H1 (cell line): Measurements from ENCODE around the gene TFF2.

ENCODE experiments used
- CHD2 ChIP-seq: IDR thresholded peaks from 2 replicates; pipeline ENCODE4 v1.6.1; 2012; ENCODE audit warnings: low read length, improper control_type of control experiment
- CREB1 ChIP-seq: IDR thresholded peaks from 2 replicates; pipeline ENCODE4 v1.6.1; 2012; ENCODE audit warnings: inconsistent platforms
- EP300 ChIP-seq, 2 experiments: IDR thresholded peaks; 1 replicate in 1 of 2; 2 replicates in 1 of 2; pipeline ENCODE4 v1.6.1; 2011 to 2012; ENCODE audit warnings: low read depth in 2 of 2, low read length in 2 of 2, mild to moderate bottlenecking in 2 of 2, borderline replicate concordance in 1 of 2, inconsistent platforms in 1 of 2, moderate library complexity in 1 of 2
- EZH2 ChIP-seq: fragments of 200-600 bp; sonication (generic); IDR thresholded peaks from 2 replicates; pipeline ENCODE4 v1.7.1; 2012; ENCODE audit warnings: low read depth, mild to moderate bottlenecking, moderate library complexity, low read length, inconsistent platforms; ENCODE audit not compliant: severe bottlenecking
- POLR2A ChIP-seq, 2 experiments: IDR thresholded peaks; 1 replicate in 1 of 2; 2 replicates in 1 of 2; pipeline ENCODE4 v1.6.1; 2011; ENCODE audit warnings: low read depth in 2 of 2, low read length in 2 of 2, mild to moderate bottlenecking in 2 of 2; ENCODE audit errors: control extremely low read depth in 1 of 2
- POLR2AphosphoS5 ChIP-seq: IDR thresholded peaks from 2 replicates; pipeline ENCODE4 v1.6.1; 2011; ENCODE audit warnings: low read depth, low read length
- RAD21 ChIP-seq, 2 experiments: IDR thresholded peaks in 1 of 2; conservative IDR thresholded peaks in 1 of 2; 2 replicates each; pipeline ENCODE4 v1.6.1; 2011; ENCODE audit warnings: low read depth in 2 of 2, low read length in 2 of 2, improper control_type of control experiment in 1 of 2, inconsistent platforms in 1 of 2, mild to moderate bottlenecking in 1 of 2, moderate library complexity in 1 of 2
- SIX5 ChIP-seq: IDR thresholded peaks from 2 replicates; pipeline ENCODE4 v1.6.1; 2011; ENCODE audit warnings: mild to moderate bottlenecking, low read depth, low read length
- SRF ChIP-seq: IDR thresholded peaks from 2 replicates; pipeline ENCODE4 v1.6.1; 2011; ENCODE audit warnings: mild to moderate bottlenecking, low read depth, low read length, moderate library complexity
- TCF12 ChIP-seq: IDR thresholded peaks from 2 replicates; pipeline ENCODE4 v1.6.1; 2011; ENCODE audit warnings: low read depth, mild to moderate bottlenecking, low read length
- TEAD4 ChIP-seq: IDR thresholded peaks from 2 replicates; pipeline ENCODE4 v1.6.1; 2012; ENCODE audit warnings: low read depth, low read length, inconsistent platforms, mixed read lengths
- TF ChIP-seq, protein P1 (sequence below), 3 experiments: IDR thresholded peaks; 1 replicate in 2 of 3; 2 replicates in 1 of 3; pipeline versions ENCODE4 v1.5.1 to v1.6.1; 2011; ENCODE audit warnings: low read length in 3 of 3, mild to moderate bottlenecking in 3 of 3, inconsistent platforms in 2 of 3, low read depth in 1 of 3, moderate library complexity in 1 of 3; ENCODE audit not compliant: insufficient read depth in 1 of 3; ENCODE audit errors: control extremely low read depth in 1 of 3
- TF ChIP-seq, protein P2 (sequence below): IDR thresholded peaks from 2 replicates; pipeline ENCODE4 v1.6.1; 2011; ENCODE audit warnings: low read length, improper control_type of control experiment
- TF ChIP-seq, protein P3 (sequence below): IDR thresholded peaks from 2 replicates; pipeline ENCODE4 v1.6.1; 2012; ENCODE audit warnings: low read length, inconsistent platforms

DNA sequence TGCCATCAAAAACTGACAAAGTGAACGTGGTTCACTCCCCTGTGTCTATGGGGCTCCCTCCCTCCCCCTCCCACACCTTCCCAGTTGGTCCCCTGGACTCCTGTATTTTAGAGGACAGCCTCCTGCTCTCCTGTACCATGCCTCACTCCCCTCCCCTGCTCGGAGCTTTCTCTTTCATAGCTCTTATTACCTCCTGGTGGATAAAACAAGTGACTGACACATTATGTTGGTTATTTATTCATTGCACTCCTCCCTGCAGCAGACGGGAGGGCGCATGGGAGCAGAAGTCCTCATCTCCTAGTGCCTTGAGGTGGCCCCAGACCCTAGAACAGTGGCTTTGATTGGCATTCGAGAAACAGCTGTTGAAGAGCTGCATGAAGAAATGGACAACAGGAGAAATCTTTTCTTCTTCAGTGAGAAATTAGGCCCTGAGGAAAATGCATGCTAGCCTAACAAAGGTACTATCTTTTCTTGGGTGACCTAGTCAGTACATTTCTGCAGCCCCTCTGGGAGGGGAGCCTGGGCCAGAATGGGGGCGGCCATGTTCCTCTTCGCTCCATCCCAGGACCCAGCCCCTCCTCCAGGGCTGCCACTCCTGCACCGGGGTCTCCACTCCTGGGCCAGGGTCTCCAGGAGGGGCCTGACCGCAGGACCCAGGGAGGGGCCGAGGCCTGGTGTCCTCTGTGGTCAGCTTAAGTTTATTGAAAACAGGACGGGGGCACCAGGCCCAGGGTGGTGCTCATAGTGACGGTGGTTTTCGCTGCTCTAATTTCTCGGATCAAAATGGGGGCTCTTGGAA, 16.8 kb upstream of the TFF2 start:
- TF ChIP-seq, protein P1, sequence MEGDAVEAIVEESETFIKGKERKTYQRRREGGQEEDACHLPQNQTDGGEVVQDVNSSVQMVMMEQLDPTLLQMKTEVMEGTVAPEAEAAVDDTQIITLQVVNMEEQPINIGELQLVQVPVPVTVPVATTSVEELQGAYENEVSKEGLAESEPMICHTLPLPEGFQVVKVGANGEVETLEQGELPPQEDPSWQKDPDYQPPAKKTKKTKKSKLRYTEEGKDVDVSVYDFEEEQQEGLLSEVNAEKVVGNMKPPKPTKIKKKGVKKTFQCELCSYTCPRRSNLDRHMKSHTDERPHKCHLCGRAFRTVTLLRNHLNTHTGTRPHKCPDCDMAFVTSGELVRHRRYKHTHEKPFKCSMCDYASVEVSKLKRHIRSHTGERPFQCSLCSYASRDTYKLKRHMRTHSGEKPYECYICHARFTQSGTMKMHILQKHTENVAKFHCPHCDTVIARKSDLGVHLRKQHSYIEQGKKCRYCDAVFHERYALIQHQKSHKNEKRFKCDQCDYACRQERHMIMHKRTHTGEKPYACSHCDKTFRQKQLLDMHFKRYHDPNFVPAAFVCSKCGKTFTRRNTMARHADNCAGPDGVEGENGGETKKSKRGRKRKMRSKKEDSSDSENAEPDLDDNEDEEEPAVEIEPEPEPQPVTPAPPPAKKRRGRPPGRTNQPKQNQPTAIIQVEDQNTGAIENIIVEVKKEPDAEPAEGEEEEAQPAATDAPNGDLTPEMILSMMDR (IDR thresholded peaks at IDR 0.05; ENCODE audit: control extremely low read depth in 1 of 3, insufficient read depth in 1 of 3, low read depth in 1 of 3, low read length in 3 of 3): no peak
- TF ChIP-seq POLR2AphosphoS5 (no peak), SRF (no peak), CREB1 (no peak), CHD2 (no peak), EZH2 (no peak), SIX5 (no peak), EP300 (IDR thresholded peaks at IDR 0.05; ENCODE audit: borderline replicate concordance in 1 of 2, low read depth in 2 of 2, low read length in 2 of 2) (no peak), RAD21 (IDR thresholded peaks at IDR 0.05 in 1 of 2, conservative IDR thresholded peaks at IDR 0.05 in 1 of 2; ENCODE audit: low read depth in 2 of 2, low read length in 2 of 2) (no peak), POLR2A (IDR thresholded peaks at IDR 0.05; ENCODE audit: control extremely low read depth in 1 of 2, low read depth in 2 of 2, low read length in 2 of 2) (no peak), TEAD4 (no peak), TCF12 (no peak)
- TF ChIP-seq, protein P2, sequence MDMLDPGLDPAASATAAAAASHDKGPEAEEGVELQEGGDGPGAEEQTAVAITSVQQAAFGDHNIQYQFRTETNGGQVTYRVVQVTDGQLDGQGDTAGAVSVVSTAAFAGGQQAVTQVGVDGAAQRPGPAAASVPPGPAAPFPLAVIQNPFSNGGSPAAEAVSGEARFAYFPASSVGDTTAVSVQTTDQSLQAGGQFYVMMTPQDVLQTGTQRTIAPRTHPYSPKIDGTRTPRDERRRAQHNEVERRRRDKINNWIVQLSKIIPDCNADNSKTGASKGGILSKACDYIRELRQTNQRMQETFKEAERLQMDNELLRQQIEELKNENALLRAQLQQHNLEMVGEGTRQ: no peak
- TF ChIP-seq, protein P3, sequence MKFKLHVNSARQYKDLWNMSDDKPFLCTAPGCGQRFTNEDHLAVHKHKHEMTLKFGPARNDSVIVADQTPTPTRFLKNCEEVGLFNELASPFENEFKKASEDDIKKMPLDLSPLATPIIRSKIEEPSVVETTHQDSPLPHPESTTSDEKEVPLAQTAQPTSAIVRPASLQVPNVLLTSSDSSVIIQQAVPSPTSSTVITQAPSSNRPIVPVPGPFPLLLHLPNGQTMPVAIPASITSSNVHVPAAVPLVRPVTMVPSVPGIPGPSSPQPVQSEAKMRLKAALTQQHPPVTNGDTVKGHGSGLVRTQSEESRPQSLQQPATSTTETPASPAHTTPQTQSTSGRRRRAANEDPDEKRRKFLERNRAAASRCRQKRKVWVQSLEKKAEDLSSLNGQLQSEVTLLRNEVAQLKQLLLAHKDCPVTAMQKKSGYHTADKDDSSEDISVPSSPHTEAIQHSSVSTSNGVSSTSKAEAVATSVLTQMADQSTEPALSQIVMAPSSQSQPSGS: no peak
